Frontal cortex (tissue), 4 donors: Measurements from ENCODE around the gene PCSK5. TPM values are rescaled to one million over a fixed set of nuclear protein-coding genes. Genes with fewer than 3 reads are reported as not detected.
"Not testable (repeated sequence)": the region's sequence is repeated elsewhere in the genome, so short reads cannot be mapped to it uniquely, and the experiment has no call there.

Source experiments
- DNase-seq, 2 donors: peaks; one replicate each; pipeline ENCODE4 v3.0.0; 2012; ENCODE audit warnings: low spot score in 2 of 2
- FAIRE-seq: peaks from 2 replicates; lab custom pipeline; 2012; peaks lifted over from hg19 to GRCh38; lab: Jason Lieb, UNC
- total RNA-seq: library from RNA; depleted of rRNA; stranded (reverse); fragments of >200 nt; gene quantifications from one replicate; pipeline ENCODE4 v1.2.3, GENCODE V29; 2014
- donor health status: control.
- donor health status: control.
- donor health status: control.

Gene PCSK5
- total RNA-seq = 15.5 TPM

- FAIRE-seq (no peak), DNase-seq (peak; percentile 86 to 87)
Measured at GRCh38 chr9:75890472-75891276, at the start of gene PCSK5. TSS of gene PCSK5 (plus strand) at chr9:75890673. CDS start at chr9:75891182, 509 bp downstream.

GRCh38 chr9:75844321-75844720 lies 46.2 kb upstream of the PCSK5 start:
- DNase-seq = no peak
- FAIRE-seq = no peak

- no peak for DNase-seq
- FAIRE-seq = no peak
Measured at GRCh38 chr9:75845806-75846205, 44.7 kb upstream of the PCSK5 start.

- FAIRE-seq = no peak
- DNase-seq = no peak
Measured at GRCh38 chr9:75847085-75847484, 43.4 kb upstream of the PCSK5 start.

- FAIRE-seq (no peak), DNase-seq (no peak)
Measured at GRCh38 chr9:75850459-75851200, 39.8 kb upstream of the PCSK5 start.

GRCh38 chr9:75851917-75852316 lies 38.6 kb upstream of the PCSK5 start:
- FAIRE-seq = no peak

GRCh38 chr9:75852746-75853145 lies 37.7 kb upstream of the PCSK5 start:
- no peak for DNase-seq

More at GRCh38 chr9:75851917-75852316, 38.6 kb upstream of the PCSK5 start:
- DNase-seq = no peak

GRCh38 chr9:75855509-75855908 lies 35.0 kb upstream of the PCSK5 start:
- no peak for DNase-seq
- no peak for FAIRE-seq

More at GRCh38 chr9:75852746-75853145, 37.7 kb upstream of the PCSK5 start:
- FAIRE-seq = no peak

GRCh38 chr9:75858497-75859092 lies 31.9 kb upstream of the PCSK5 start:
- FAIRE-seq (no peak), DNase-seq (no peak)

GRCh38 chr9:75864266-75864665 lies 26.2 kb upstream of the PCSK5 start:
- no peak for DNase-seq
- FAIRE-seq = no peak

- FAIRE-seq (peak; percentile 70), DNase-seq (peak in 1 of 2 donors; percentile 14)
Measured at GRCh38 chr9:75866273-75866871, 24.1 kb upstream of the PCSK5 start.

- DNase-seq, FAIRE-seq: not testable (repeated sequence)
Measured at GRCh38 chr9:75868526-75868925, 21.9 kb upstream of the PCSK5 start.

GRCh38 chr9:75869236-75869635 lies 21.2 kb upstream of the PCSK5 start:
- no peak for FAIRE-seq

GRCh38 chr9:75870450-75870849 lies 20.0 kb upstream of the PCSK5 start:
- DNase-seq (no peak), FAIRE-seq (no peak)

More at GRCh38 chr9:75869236-75869635, 21.2 kb upstream of the PCSK5 start:
- DNase-seq = no peak

- DNase-seq = no peak
- FAIRE-seq = no peak
Measured at GRCh38 chr9:75871624-75872023, 18.8 kb upstream of the PCSK5 start.

- FAIRE-seq (no peak), DNase-seq (no peak)
Measured at GRCh38 chr9:75873712-75874111, 16.8 kb upstream of the PCSK5 start.

- FAIRE-seq (no peak), DNase-seq (no peak)
Measured at GRCh38 chr9:75876999-75877640, 13.4 kb upstream of the PCSK5 start.

- DNase-seq = no peak
- no peak for FAIRE-seq
Measured at GRCh38 chr9:75878488-75878860, 12.0 kb upstream of the PCSK5 start.

- FAIRE-seq = no peak
- no peak for DNase-seq
Measured at GRCh38 chr9:75880618-75881017, 9.9 kb upstream of the PCSK5 start.

GRCh38 chr9:75881761-75882160 lies 8.7 kb upstream of the PCSK5 start:
- FAIRE-seq (no peak), DNase-seq (no peak)
